ENCODE data around the gene GMIP.
"Not testable (repeated sequence)": the region's sequence is repeated elsewhere in the genome, so short reads cannot be mapped to it uniquely, and the experiment has no call there.

GMIP gene

GRCh38 chr19:19643158-19644053 is at the start of gene GMIP:
Gene GMIP, minus strand, starts transcription at chr19:19643657. Its CDS starts 128 bp downstream, at chr19:19643529.
- TF ChIP-seq CTCF (conservative IDR thresholded peaks at IDR 0.05; ENCODE audit: low read length) = peak; percentile 77

GRCh38 chr19:19691683-19692082 is 48.2 kb upstream of the GMIP start:
- no peak for TF ChIP-seq CTCF (conservative IDR thresholded peaks at IDR 0.05; ENCODE audit: low read length)
- no peak overlapping the region for H3K4me3 ChIP-seq (ENCODE audit: low read length)
- no peak for DNase-seq (ENCODE audit: low read depth)

More at GRCh38 chr19:19643158-19644053, at the start of gene GMIP:
- peak; percentile 28 for DNase-seq (ENCODE audit: low read depth)
- H3K4me3 ChIP-seq (ENCODE audit: low read length) = peak within 1 kb of the TSS; percentile 89

- not testable (repeated sequence) for DNase-seq (ENCODE audit: low read depth)
Observed at GRCh38 chr19:19689023-19689422, 45.6 kb upstream of the GMIP start.

GRCh38 chr19:19687090-19687489 is 43.6 kb upstream of the GMIP start:
- no peak overlapping the region for H3K4me3 ChIP-seq (ENCODE audit: low read length)
- DNase-seq (ENCODE audit: low read depth) = no peak
- no peak for TF ChIP-seq CTCF (conservative IDR thresholded peaks at IDR 0.05; ENCODE audit: low read length)

More at GRCh38 chr19:19689023-19689422, 45.6 kb upstream of the GMIP start:
- not testable (repeated sequence) for H3K4me3 ChIP-seq (ENCODE audit: low read length)

- TF ChIP-seq CTCF (conservative IDR thresholded peaks at IDR 0.05; ENCODE audit: low read length) = no peak
- DNase-seq (ENCODE audit: low read depth) = no peak
- H3K4me3 ChIP-seq (ENCODE audit: low read length) = no peak overlapping the region
Observed at GRCh38 chr19:19686580-19686979, 43.1 kb upstream of the GMIP start.

GRCh38 chr19:19686119-19686518 is 42.7 kb upstream of the GMIP start:
- H3K4me3 ChIP-seq (ENCODE audit: low read length); DNase-seq (ENCODE audit: low read depth): not testable (repeated sequence)

GRCh38 chr19:19679176-19680073 is 36.0 kb upstream of the GMIP start:
- no peak overlapping the region for H3K4me3 ChIP-seq (ENCODE audit: low read length)
- no peak for DNase-seq (ENCODE audit: low read depth)
- no peak for TF ChIP-seq CTCF (conservative IDR thresholded peaks at IDR 0.05; ENCODE audit: low read length)
